Measurements from ENCODE around the gene ARL5A. TPM values are rescaled to one million over a fixed set of nuclear protein-coding genes. Genes with fewer than 3 reads are reported as not detected.

The ARL5A gene
- total and polyA plus RNA-seq, 5 experiments from 2014 or later: 40.0 to 64.0 (median 43.2) TPM

GRCh38 chr2:151754253-151754897 lies 73.8 kb downstream of the ARL5A start:
- H3K4me3 Mint-ChIP-seq: no peak overlapping the region
- no peak overlapping the region for H3K27ac Mint-ChIP-seq
- DNase-seq: no peak
- no peak for ATAC-seq
- POLR2A ChIA-PET: no interaction called here
- no peaks in the 10 kb centered on the region for H3K9me3 Mint-ChIP-seq
- no peaks in the 10 kb centered on the region for H3K27me3 Mint-ChIP-seq
- peaks cover 0 to 2% (median 0%) of the 10 kb centered on the region in 4 donors for H3K4me1 Mint-ChIP-seq
- peaks cover 0 to 4% (median 0%) of the 10 kb centered on the region in 3 donors for H3K36me3 Mint-ChIP-seq

- Mint-ChIP-seq H3K27me3 (no peaks in the 10 kb centered on the region), H3K4me3 (no peak overlapping the region), H3K4me1 (peaks cover 0 to 2% (median 0%) of the 10 kb centered on the region in 4 donors), H3K36me3 (peaks cover 0 to 4% (median 0%) of the 10 kb centered on the region in 3 donors), H3K9me3 (no peaks in the 10 kb centered on the region), H3K27ac (no peak overlapping the region)
- POLR2A ChIA-PET: no interaction called here
- DNase-seq: no peak
- ATAC-seq: no peak
These were observed 74.7 kb downstream of the ARL5A start for GRCh38 chr2:151753540-151753939.

Other genes with a start within 250 kb of the ARL5A start
- 1 to 10 TPM; 1.1 to 1.7 TPM for gene NEB, start 93.9 kb downstream of the ARL5A start, total RNA-seq
- gene NEB, start 93.9 kb downstream of the ARL5A start, polyA plus RNA-seq: under 1 TPM in 1 of 3 donors, not detected in 2; 0.48 TPM

Data from naive thymus-derived CD8-positive, alpha-beta T cell (primary cell).